Memory B cell (primary cell): ENCODE measurements around the gene TGFB2.
"Not testable (repeated sequence)": the region's sequence is repeated elsewhere in the genome, so short reads cannot be mapped to it uniquely, and the experiment has no call there.

Experiments used
- ATAC-seq: fragments of 150-1000 bp; cut with Tn5 transposase; 2 replicates; pipeline ENCODE4 v1.10.0; 2021; ENCODE audit warnings: low read depth, mild to moderate bottlenecking, moderate library complexity
- DNase-seq, 2 donors: peaks; one replicate each; pipeline ENCODE4 v3.0.0; 2022; ENCODE audit warnings: low spot score in 2 of 2
- H3K27ac Mint-ChIP-seq: one replicate; pipeline ENCODE4 v1.8.0; 2022; ENCODE audit warnings: mild to moderate bottlenecking, moderate library complexity, mixed read lengths
- H3K27me3 Mint-ChIP-seq: one replicate; pipeline ENCODE4 v1.8.0; 2022; ENCODE audit warnings: mixed read lengths
- H3K36me3 Mint-ChIP-seq: one replicate; pipeline ENCODE4 v1.8.0; 2022; ENCODE audit warnings: mild to moderate bottlenecking, mixed read lengths
- H3K4me1 Mint-ChIP-seq: one replicate; pipeline ENCODE4 v1.8.0; 2022; ENCODE audit warnings: mixed read lengths
- H3K4me3 Mint-ChIP-seq: one replicate; pipeline ENCODE4 v1.8.0; 2022; ENCODE audit warnings: mild to moderate bottlenecking, moderate library complexity, mixed read lengths
- H3K9me3 Mint-ChIP-seq: one replicate; pipeline ENCODE4 v1.8.0; 2022; ENCODE audit warnings: mixed read lengths

TGFB2 gene

DNA sequence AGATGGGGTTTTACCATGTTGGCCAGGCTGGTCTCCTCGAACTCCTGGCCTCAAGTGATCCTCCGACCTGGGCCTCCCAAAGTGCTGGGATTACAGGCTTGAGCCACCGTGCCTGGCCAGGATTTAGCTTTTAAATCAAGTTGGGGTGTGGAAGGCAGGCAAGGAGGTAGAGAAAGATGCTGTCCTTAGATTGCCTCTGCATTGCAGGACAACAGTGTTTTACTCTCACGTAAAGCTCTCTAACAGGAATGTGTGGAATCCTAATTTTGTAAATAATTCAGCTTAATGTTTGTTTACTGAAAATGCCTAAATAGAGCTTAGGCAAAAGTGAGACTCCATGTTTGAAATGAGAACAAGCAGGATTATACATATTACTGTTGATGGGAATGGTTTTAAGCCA, 29.5 kb upstream of the TGFB2 start:
- Mint-ChIP-seq H3K4me3 (no peak overlapping the region), H3K36me3 (peaks cover 25% of the 10 kb centered on the region), H3K9me3 (no peaks in the 10 kb centered on the region), H3K4me1 (peaks cover 4% of the 10 kb centered on the region), H3K27ac (no peak overlapping the region), H3K27me3 (no peaks in the 10 kb centered on the region)
- DNase-seq (no peak), ATAC-seq (no peak)

DNA sequence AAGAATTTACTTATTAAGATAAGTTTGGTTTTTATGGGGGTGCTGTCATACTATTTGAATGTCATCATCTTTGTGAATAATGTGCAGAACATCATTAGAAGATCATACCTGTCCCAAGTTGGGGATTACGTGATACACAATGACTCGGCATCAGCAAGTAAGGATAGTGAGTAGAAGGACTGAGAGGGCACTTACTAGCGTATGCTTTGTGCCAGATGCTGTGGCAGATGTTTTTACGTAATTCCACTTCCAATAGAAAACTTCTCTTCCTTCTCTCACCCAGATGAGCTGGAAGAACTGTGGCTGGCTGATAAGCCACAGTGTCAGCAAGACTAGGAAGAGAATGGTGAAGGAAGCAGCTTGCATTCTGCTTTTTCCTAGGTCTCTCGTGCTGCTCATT, 28.1 kb upstream of the TGFB2 start:
- H3K27ac Mint-ChIP-seq: no peak overlapping the region
- peaks cover 4% of the 10 kb centered on the region for H3K4me1 Mint-ChIP-seq
- H3K9me3 Mint-ChIP-seq: no peaks in the 10 kb centered on the region
- no peak overlapping the region for H3K4me3 Mint-ChIP-seq
- no peaks in the 10 kb centered on the region for H3K27me3 Mint-ChIP-seq
- no peak for DNase-seq
- H3K36me3 Mint-ChIP-seq: peaks cover 17% of the 10 kb centered on the region
- no peak for ATAC-seq

DNA sequence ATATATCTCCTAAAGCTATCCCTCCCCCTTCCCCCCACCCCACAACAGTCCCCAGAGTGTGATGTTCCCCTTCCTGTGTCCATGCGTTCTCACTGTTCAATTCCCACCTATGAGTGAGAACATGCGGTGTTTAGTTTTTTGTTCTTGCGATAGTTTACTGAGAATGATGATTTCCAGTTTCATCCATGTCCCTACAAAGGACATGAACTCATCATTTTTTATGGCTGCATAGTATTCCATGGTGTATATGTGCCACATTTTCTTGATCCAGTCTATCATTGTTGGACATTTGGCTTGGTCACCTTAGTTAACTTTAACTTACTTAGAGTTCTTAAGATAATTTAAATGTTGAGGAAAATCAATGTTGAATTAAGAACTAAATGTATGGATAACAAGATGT, 25.0 kb upstream of the TGFB2 start:
- not testable (repeated sequence) for H3K27ac Mint-ChIP-seq, H3K9me3 Mint-ChIP-seq, H3K4me3 Mint-ChIP-seq, DNase-seq, H3K27me3 Mint-ChIP-seq, H3K4me1 Mint-ChIP-seq, ATAC-seq
- peaks cover 17% of the 10 kb centered on the region for H3K36me3 Mint-ChIP-seq

DNA sequence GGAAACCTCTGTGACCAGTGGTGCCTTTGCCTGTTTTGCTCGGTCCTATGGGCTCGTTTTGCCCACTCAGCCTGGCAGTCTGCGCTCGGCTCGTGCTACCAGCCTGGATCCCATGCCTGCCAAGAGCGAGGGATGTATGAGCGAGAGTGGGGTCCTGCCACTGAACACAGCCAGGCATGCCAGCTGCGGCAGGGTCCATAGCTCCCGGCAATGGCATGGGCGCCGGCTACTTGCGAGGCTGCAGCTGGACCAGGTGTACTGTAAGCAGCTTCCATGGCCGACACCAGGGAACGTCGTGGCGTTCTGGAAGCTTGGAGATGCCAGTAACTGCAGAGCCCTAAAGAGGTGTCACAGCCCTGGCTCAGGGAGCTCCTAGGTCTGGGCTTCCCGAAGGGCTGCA, 22.4 kb upstream of the TGFB2 start:
- peaks cover 16% of the 10 kb centered on the region for H3K36me3 Mint-ChIP-seq

DNA sequence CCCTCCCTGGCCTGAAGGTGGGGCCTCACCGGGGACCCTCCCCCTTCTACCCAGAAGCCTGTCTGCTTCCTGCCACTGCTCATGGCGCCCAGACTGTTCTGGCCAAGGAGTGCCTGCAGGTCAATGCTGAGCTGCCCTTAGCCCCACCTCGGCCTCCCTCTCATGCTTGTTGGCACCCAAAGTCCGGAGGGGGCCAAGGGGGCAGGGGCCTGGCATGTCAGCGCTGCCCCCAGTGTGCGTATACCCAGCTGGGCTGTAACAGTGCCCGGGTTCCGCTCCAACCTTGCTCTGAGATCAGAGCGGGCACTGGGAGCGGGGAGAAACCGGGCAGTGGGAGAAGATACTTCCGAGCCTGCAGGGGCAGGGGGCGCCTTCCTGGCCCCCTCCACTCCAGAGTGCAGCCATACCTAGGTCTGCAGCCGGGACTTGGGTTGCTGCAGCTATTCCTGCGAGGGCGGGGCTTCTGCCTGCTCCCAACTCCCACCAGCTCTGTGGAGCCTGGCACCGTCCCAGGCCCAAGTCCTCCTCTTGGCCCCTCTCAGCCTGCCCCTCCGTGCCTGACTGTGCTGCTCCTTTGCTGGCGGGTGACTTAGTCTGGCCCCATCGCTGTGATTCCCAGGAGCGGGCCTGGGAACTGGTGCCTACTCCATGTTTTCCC, 21.4 kb upstream of the TGFB2 start:
- no peaks in the 10 kb centered on the region for H3K4me1 Mint-ChIP-seq
- H3K27ac Mint-ChIP-seq: no peak overlapping the region
- no peak for ATAC-seq
- H3K36me3 Mint-ChIP-seq: peaks cover 21% of the 10 kb centered on the region
- H3K9me3 Mint-ChIP-seq: no peaks in the 10 kb centered on the region
- DNase-seq: no peak
- no peaks in the 10 kb centered on the region for H3K27me3 Mint-ChIP-seq
- no peak overlapping the region for H3K4me3 Mint-ChIP-seq

More for the DNA sequence above, 22.4 kb upstream of the TGFB2 start:
- Mint-ChIP-seq H3K4me1 (no peaks in the 10 kb centered on the region), H3K27ac (no peak overlapping the region), H3K9me3 (no peaks in the 10 kb centered on the region), H3K4me3 (no peak overlapping the region), H3K27me3 (no peaks in the 10 kb centered on the region)
- DNase-seq (no peak), ATAC-seq (no peak)

DNA sequence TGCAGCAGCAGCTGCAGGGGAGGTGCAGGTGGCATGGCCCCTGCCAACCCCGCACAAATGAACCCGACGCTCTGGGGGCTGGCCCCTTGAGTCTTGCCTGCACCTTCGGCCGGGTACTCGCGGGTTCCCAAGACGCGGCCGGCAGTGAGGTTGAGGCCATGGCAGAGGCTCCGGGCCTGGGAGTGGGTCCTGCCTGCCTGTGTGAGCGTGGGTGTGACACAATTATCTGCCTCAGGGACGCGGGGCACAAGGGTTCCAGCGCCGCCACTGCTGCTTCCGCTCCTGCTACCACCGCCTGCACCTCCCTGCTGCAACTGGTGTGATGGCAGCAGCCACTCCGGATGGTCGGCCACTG, 20.9 kb upstream of the TGFB2 start:
- no peak for ATAC-seq
- H3K36me3 Mint-ChIP-seq: peaks cover 18% of the 10 kb centered on the region
- no peaks in the 10 kb centered on the region for H3K9me3 Mint-ChIP-seq
- no peak for DNase-seq
- H3K4me1 Mint-ChIP-seq: no peaks in the 10 kb centered on the region
- H3K27ac Mint-ChIP-seq: no peak overlapping the region
- H3K4me3 Mint-ChIP-seq: no peak overlapping the region
- no peaks in the 10 kb centered on the region for H3K27me3 Mint-ChIP-seq

DNA sequence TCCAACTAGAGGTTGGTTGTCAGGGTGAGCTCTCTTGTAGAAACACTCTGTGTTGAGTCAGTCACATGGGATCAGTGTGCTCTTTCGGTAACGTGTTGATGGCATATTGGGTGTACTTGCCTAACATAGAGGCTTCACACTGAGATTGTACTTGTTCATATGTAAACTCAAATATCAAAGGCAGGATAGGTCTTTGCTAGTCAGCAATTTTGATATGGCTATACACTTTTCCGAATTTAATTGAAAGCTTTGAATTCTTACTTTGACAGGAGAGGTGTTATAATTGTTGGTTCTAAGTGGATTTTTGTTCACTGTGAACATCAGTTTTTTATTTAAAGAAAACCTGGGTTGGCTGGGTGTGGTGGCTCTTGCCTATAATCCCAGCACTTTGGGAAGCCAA, 16.4 kb upstream of the TGFB2 start:
- Mint-ChIP-seq H3K36me3 (peaks cover 14% of the 10 kb centered on the region), H3K4me3 (no peak overlapping the region), H3K9me3 (no peaks in the 10 kb centered on the region), H3K27ac (no peak overlapping the region), H3K4me1 (no peaks in the 10 kb centered on the region), H3K27me3 (no peaks in the 10 kb centered on the region)
- DNase-seq (no peak), ATAC-seq (no peak)

DNA sequence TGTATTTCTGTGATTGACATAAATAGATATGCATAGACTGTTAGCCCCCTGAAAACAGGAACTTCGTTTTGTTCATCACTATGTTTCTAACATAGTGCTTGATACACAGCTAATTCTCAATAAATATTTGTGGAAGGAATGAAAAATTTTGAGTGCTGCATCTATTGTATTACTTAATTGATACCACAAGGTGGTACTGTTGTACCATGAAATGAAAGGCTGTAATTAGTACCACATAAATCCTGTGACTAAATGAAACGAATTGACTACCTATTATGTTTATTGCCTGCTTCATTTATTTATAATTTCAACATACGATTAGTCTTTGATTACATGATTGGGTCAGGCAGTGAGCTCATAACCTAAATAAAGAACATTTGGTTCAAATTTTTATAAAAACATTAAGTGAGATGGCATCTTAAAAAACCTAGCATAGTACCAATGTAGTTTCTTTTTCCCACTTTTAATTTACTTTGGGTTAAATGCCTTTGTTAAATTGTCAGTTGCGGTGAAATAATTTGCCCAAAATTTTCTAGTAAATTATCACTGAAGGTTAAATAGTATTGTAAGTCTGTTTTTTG, 15.0 kb upstream of the TGFB2 start:
- no peaks in the 10 kb centered on the region for H3K4me1 Mint-ChIP-seq
- H3K27ac Mint-ChIP-seq: no peak overlapping the region
- no peak overlapping the region for H3K4me3 Mint-ChIP-seq
- H3K36me3 Mint-ChIP-seq: peaks cover 11% of the 10 kb centered on the region
- peak in 1 of 2 donors; percentile 28 for DNase-seq
- no peaks in the 10 kb centered on the region for H3K27me3 Mint-ChIP-seq
- ATAC-seq: peak; percentile 56
- no peaks in the 10 kb centered on the region for H3K9me3 Mint-ChIP-seq

DNA sequence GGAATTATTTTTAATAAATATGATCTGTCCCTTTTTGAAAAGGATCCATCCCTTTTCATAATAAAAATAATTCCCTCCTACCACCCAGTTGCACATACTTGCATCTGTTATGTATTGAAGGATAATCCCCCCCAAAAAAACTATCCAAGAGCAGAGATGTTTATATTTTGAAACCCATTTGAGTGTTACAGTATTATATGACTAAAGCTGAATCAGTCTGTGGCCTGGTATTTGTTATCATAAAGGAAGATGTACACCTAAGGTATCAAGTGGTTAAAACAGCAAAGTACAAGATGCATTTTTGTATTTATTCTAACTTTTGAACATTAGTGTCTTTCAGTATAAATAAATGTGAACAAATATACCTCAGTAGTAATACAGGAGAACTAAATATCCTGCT, 12.7 kb upstream of the TGFB2 start:
- Mint-ChIP-seq H3K27ac (no peak overlapping the region), H3K36me3 (peaks cover 10% of the 10 kb centered on the region), H3K4me1 (no peaks in the 10 kb centered on the region), H3K4me3 (no peak overlapping the region), H3K9me3 (no peaks in the 10 kb centered on the region), H3K27me3 (no peaks in the 10 kb centered on the region)
- no peak for DNase-seq
- no peak for ATAC-seq

DNA sequence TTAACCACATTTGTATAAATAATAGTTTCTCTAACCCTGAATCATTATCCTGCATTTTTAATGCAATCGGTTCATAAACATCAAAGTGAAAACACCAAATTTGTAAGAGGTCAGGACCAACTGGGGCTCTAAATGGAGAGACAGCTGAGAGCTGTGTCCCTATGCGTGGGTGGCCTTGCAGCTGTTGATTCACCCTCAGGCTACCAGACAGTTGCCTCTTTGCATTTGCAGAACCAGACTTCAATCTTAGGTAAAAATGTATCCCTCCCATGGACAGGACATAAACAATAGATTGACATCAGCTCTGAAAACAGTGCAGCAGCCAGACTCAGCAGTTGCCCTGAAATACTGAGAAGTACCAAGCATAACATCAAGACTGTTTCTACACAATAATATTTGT, 8.8 kb upstream of the TGFB2 start:
- no peaks in the 10 kb centered on the region for H3K4me1 Mint-ChIP-seq
- no peak overlapping the region for H3K4me3 Mint-ChIP-seq
- H3K27me3 Mint-ChIP-seq: no peaks in the 10 kb centered on the region
- H3K36me3 Mint-ChIP-seq: peaks cover 3% of the 10 kb centered on the region
- ATAC-seq (no peak), DNase-seq (no peak)
- H3K27ac Mint-ChIP-seq: no peak overlapping the region
- H3K9me3 Mint-ChIP-seq: no peaks in the 10 kb centered on the region

DNA sequence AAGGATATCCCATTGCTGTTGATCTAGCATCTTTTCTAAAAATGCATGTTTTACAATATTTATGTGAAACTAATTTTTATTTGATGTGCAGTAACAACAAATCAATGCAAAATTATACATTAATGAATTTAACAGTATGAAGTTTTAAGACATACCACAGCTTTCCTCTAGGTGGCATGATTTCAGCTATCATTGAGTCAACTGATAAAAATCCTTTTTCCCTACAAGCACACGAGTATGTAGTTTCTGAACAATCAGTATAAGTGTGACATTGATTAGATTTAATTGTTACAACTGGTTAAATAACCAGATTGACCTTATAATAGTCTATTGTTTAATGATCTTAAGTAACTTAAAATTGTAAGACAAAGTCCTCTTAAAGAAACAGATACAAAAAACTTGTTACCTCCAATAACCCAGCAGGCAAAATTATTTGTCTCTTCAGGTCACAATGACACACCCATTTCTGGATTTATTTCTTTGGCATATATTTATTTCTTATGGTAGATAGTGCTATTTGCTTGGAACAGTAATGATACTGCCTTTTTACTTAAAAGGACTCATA, 5.8 kb upstream of the TGFB2 start:
- peak; percentile 44 for ATAC-seq
- no peaks in the 10 kb centered on the region for H3K4me1 Mint-ChIP-seq
- no peaks in the 10 kb centered on the region for H3K27me3 Mint-ChIP-seq
- no peak overlapping the region for H3K4me3 Mint-ChIP-seq
- no peak overlapping the region for H3K27ac Mint-ChIP-seq
- peak in 1 of 2 donors; percentile 12 for DNase-seq
- H3K36me3 Mint-ChIP-seq: no peaks in the 10 kb centered on the region
- H3K9me3 Mint-ChIP-seq: no peaks in the 10 kb centered on the region

DNA sequence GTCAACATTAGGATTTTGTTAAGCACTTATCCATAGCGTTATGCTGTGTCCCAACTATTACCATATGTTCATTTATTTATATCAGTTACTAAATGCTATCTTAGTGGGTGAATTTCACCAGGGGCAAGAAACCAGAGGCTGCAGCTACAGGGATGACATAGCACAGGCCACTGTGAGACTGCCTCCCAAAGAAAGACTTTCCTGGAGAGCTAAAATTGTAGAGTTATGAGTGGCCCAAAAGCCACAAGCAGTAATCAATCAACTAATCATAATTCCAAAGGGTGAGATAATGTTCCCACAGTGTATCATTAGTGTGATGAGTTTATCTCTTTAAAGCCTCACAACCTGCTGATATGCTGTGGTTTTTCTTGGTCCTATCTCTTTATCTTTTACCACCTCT, 3.8 kb upstream of the TGFB2 start:
- Mint-ChIP-seq H3K4me3 (no peak overlapping the region), H3K9me3 (no peaks in the 10 kb centered on the region)

DNA sequence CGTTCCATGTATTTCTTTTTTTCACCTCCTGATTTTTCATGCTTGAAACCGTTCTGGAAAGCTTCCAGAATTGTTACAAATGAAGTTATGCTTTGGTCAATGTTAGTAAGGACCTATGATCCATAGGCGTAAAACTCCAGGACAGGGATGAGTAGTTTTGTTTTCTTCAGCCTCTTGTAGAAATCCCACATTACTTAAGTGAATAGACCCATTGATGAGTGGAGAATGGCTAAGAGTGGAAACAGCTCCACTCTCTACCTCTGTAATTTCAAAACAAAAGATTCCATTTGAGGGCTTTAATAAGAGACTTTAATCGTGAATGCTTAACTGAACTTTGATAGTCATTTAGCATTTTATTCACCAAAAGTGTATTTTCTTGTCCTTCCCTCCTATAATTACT, 3.0 kb upstream of the TGFB2 start:
- H3K4me3 Mint-ChIP-seq: no peak overlapping the region
- H3K4me1 Mint-ChIP-seq: peaks cover 7% of the 10 kb centered on the region
- no peaks in the 10 kb centered on the region for H3K9me3 Mint-ChIP-seq
- ATAC-seq (no peak), DNase-seq (no peak)
- H3K27me3 Mint-ChIP-seq: no peaks in the 10 kb centered on the region
- H3K27ac Mint-ChIP-seq: no peak overlapping the region
- no peaks in the 10 kb centered on the region for H3K36me3 Mint-ChIP-seq

More for the DNA sequence above, 3.8 kb upstream of the TGFB2 start:
- ATAC-seq (no peak), DNase-seq (no peak)
- Mint-ChIP-seq H3K27ac (no peak overlapping the region), H3K36me3 (no peaks in the 10 kb centered on the region), H3K27me3 (no peaks in the 10 kb centered on the region), H3K4me1 (peaks cover 5% of the 10 kb centered on the region)

DNA sequence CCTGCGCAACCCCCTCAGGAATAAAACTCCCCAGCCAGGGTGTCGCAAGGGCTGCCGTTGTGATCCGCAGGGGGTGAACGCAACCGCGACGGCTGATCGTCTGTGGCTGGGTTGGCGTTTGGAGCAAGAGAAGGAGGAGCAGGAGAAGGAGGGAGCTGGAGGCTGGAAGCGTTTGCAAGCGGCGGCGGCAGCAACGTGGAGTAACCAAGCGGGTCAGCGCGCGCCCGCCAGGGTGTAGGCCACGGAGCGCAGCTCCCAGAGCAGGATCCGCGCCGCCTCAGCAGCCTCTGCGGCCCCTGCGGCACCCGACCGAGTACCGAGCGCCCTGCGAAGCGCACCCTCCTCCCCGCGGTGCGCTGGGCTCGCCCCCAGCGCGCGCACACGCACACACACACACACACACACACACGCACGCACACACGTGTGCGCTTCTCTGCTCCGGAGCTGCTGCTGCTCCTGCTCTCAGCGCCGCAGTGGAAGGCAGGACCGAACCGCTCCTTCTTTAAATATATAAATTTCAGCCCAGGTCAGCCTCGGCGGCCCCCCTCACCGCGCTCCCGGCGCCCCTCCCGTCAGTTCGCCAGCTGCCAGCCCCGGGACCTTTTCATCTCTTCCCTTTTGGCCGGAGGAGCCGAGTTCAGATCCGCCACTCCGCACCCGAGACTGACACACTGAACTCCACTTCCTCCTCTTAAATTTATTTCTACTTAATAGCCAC, 696 bp downstream of the TGFB2 start:
- Mint-ChIP-seq H3K27ac (no peak overlapping the region), H3K4me1 (peaks cover 23% of the 10 kb centered on the region), H3K36me3 (no peaks in the 10 kb centered on the region), H3K27me3 (no peaks in the 10 kb centered on the region), H3K4me3 (no peak overlapping the region), H3K9me3 (no peaks in the 10 kb centered on the region)
- ATAC-seq (peak; percentile 72), DNase-seq (peak; percentile 41 to 43)
